Psoas muscle (tissue), 8 donors: ENCODE data around the gene SP3. TPM values are rescaled to one million over a fixed set of nuclear protein-coding genes. Genes with fewer than 3 reads are reported as not detected.

Source experiments
- ATAC-seq, 4 donors: fragments of 200-7000 bp; cut with Tn5 transposase; one replicate each; pipeline ENCODE4 v1.9.1; 2020; ENCODE audit warnings: moderate library complexity in 3 of 4, mild to moderate bottlenecking in 2 of 4
- DNase-seq, 2 donors: peaks; one replicate each; pipeline ENCODE4 v3.0.0-alpha.2; 2020
- H3K27ac ChIP-seq: fragments of 200-600 bp; one replicate; pipeline ENCODE4 v1.8.0; 2022
- H3K27me3 ChIP-seq, 3 donors: fragments of 200-600 bp in 1 of 3; one replicate each; pipeline versions ENCODE4 v1.6.1 to v1.8.0; 2013 to 2022; ENCODE audit warnings: low read length in 2 of 3, mild to moderate bottlenecking in 2 of 3, moderate library complexity in 1 of 3; ENCODE audit not compliant: insufficient read depth in 3 of 3
- H3K36me3 ChIP-seq, 2 donors: fragments of 200-600 bp in 1 of 2; one replicate each; pipeline versions ENCODE4 v1.6.1 to v1.8.0; 2013 to 2022; ENCODE audit warnings: low read depth in 1 of 2, mild to moderate bottlenecking in 1 of 2, moderate library complexity in 1 of 2; ENCODE audit not compliant: insufficient read depth in 1 of 2
- H3K4me1 ChIP-seq: fragments of 200-600 bp; one replicate; pipeline ENCODE4 v1.8.0; 2022
- H3K4me3 ChIP-seq: fragments of 200-600 bp; one replicate; pipeline ENCODE4 v1.8.0; 2022; ENCODE audit warnings: mild to moderate bottlenecking
- H3K9me3 ChIP-seq: fragments of 200-600 bp; one replicate; pipeline ENCODE4 v1.8.0; 2022
- CTCF ChIP-seq: fragments of 200-600 bp; IDR thresholded peaks from one replicate; pipeline ENCODE4 v1.8.0; 2022; ENCODE audit warnings: antibody characterized with exemption
- WGBS, 3 donors: extraction: QIAGEN DNeasy Blood & Tissue Kit; methylation state at CpG; one replicate each; pipeline versions ENCODE4 v1.1.6 to v1.1.7; 2013; 5-methylcytosine and 5-hydroxymethylcytosine counted together
- intact Hi-C, 2 donors: fragments of 100-400 bp; cut with DNase I; formaldehyde crosslinking; loops; one replicate each; pipeline versions ENCODE4 v1.11.0 to v1.14.2; 2022
- polyA plus RNA-seq, 3 donors: library from polyadenylated mRNA; stranded (reverse); fragments of 200-250 nt; gene quantifications; one replicate each; pipeline ENCODE4 v1.2.3, GENCODE V29; 2013
- total RNA-seq, 4 donors: library from RNA; stranded (reverse); fragmentation: NEBNext Ultra II Directional in 2 of 4; extraction: Animal tissue kit (Norgen Biotek cat#: 25700) in 2 of 4; gene quantifications; one replicate each; pipeline versions ENCODE4 v1.2.1 to v1.2.4, GENCODE V29; 2021 to 2023
- donor health status: healthy with polysubstance abuse.
- donor health status: DM: no; HTN: no; CAD: no; lungs with moderate emphysema.
- donor health status: Bipolar disorder and iron deficiency.
- donor health status: healthy.
- donor health status: DM: yes; HTN: yes; CAD: no.
- donor health status: DM: no; HTN: no; CAD: no.
- donor health status: DM: no; HTN: no; CAD: no.
- donor health status: DM: yes; HTN: yes; CAD: no.

SP3 gene
- total and polyA plus RNA-seq, 7 donors, result 13.9 to 52.0 (median 38.2) TPM

DNA sequence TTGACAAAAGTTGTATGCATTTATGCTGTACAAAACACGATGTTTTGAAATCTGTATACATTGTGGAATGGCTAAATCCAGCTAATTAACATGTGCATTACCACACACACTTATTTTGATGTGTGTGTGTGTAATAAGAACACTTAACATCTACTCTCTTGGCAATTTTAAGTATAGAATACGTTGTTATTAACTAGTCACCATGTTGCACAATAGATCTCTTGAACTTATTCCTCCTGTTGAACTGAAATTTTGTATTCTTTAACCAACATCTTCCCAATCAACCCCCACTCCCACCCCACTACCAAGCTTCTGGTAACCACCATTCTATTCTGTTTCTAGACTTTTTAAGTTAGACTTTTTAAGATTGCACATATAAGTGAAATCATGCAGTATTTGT is 16.3 kb upstream of the SP3 start:
- no peak overlapping the region for H3K27ac ChIP-seq
- DNase-seq, result no peak
- ATAC-seq, result no peak
- 92 to 97% (median 93%) methylated on average over 2 of the region's 2 CpGs for WGBS, 3 donors
- H3K9me3 ChIP-seq, result no peaks in the 10 kb centered on the region
- intact Hi-C loops, result no loop called here
- H3K4me3 ChIP-seq, result no peak overlapping the region
- no peaks in the 10 kb centered on the region for H3K36me3 ChIP-seq
- H3K4me1 ChIP-seq, result peaks cover 4% of the 10 kb centered on the region
- TF ChIP-seq CTCF, result no peak
- H3K27me3 ChIP-seq, result no peaks in the 10 kb centered on the region

DNA sequence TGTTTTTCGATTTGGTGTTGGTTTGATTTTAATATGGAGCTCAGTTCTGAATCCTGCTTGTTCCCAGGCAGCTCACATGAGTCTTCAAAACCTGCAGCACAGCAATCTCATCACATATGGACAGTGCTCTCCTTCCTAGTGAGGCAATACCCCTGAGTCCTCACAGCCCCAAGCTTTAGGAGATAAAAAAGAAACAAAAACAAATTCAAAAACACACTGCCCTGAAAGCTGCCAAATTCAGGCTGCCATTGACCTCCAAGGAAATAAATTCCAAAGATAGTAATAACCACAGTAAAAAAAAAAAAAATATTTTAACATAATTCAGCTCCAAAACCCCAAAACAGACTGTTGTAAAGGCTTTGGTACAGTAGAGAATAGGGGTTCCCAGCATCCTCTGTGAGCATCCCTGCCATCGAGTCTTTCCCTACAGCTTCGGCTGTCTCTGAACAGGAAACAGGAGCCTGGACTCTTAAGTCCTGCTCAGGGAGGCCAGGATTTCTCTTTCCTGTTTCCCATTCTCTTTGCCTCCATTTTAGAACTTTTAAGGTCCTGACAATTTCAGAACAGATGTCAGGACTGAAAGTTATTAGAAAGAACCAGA is 14.7 kb upstream of the SP3 start:
- intact Hi-C loops, result no loop called here
- DNase-seq, result no peak
- no peak for TF ChIP-seq CTCF
- 53 to 65% (median 57%) methylated on average over 3 of the region's 3 CpGs for WGBS, 3 donors
- peaks cover 4% of the 10 kb centered on the region for H3K4me1 ChIP-seq
- H3K27ac ChIP-seq, result no peak overlapping the region
- no peak overlapping the region for H3K4me3 ChIP-seq
- H3K36me3 ChIP-seq, result no peaks in the 10 kb centered on the region
- H3K9me3 ChIP-seq, result no peaks in the 10 kb centered on the region
- ATAC-seq, result peak in 1 of 4 donors; percentile 47
- no peaks in the 10 kb centered on the region for H3K27me3 ChIP-seq

DNA sequence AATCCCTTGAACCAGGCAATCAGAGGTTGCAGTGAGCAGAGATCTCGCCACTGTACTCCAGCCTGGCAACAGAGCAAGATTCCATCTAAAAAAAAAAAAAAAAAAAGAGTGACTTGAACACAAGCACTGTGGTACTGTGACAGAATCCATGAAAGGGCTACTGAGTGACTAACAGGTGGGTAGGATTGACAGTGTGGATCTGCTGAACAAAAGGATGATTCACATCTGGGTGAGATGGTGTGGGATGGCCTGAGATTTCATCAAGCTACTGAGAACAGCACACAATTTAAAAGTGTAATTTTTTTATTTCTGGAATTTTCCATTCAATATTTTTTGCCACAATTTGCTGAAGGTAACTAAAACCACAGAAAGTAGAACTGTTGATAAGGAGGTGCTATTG is 13.3 kb upstream of the SP3 start:
- ATAC-seq (peak in 1 of 4 donors; percentile 42), DNase-seq (no peak)
- intact Hi-C loops, result no loop called here
- Histone ChIP-seq H3K4me1 (peaks cover 4% of the 10 kb centered on the region), H3K36me3 (no peaks in the 10 kb centered on the region), H3K9me3 (no peaks in the 10 kb centered on the region), H3K27ac (no peak overlapping the region), H3K4me3 (no peak overlapping the region), H3K27me3 (no peaks in the 10 kb centered on the region)
- TF ChIP-seq CTCF, result no peak
- 58 to 69% (median 63%) methylated on average over 1 of the region's 1 CpG for WGBS, 3 donors

DNA sequence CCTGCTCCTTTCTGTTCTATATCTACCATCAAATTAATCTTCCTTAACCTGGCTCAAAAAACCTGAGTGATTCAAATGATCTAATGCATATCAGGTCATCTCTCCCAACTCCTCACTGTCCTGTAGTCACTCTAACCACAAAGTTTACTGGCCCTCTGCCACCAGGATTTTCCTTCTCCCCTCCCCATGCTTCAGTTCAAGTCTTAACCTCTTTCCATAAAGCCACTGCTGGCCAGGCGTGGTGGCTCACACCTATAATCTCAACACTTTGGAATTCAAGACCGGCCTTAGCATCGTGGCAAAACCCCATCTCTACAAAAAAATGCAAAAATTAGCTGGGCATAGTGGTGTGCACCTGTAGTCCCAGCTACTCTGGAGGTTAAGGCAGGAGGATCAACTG is 7.5 kb upstream of the SP3 start:
- no peaks in the 10 kb centered on the region for H3K27me3 ChIP-seq
- no peak overlapping the region for H3K27ac ChIP-seq
- no peak overlapping the region for H3K4me3 ChIP-seq
- H3K9me3 ChIP-seq, result no peaks in the 10 kb centered on the region
- H3K4me1 ChIP-seq, result peaks cover 5% of the 10 kb centered on the region
- WGBS, 3 donors, result 81 to 84% (median 84%) methylated on average over 3 of the region's 3 CpGs
- ATAC-seq (no peak), DNase-seq (no peak)
- no peaks in the 10 kb centered on the region for H3K36me3 ChIP-seq
- intact Hi-C loops, result no loop called here
- TF ChIP-seq CTCF, result no peak

- H3K27me3 ChIP-seq, result no peaks in the 10 kb centered on the region
- no peak overlapping the region for H3K4me3 ChIP-seq
- no peak for DNase-seq
- H3K9me3 ChIP-seq, result no peaks in the 10 kb centered on the region
- intact Hi-C loops, result no loop called here
- no peak overlapping the region for H3K27ac ChIP-seq
- H3K4me1 ChIP-seq, result peaks cover 5% of the 10 kb centered on the region
- H3K36me3 ChIP-seq, result no peaks in the 10 kb centered on the region
- no peak for TF ChIP-seq CTCF
- ATAC-seq, result no peak
- 91 to 98% (median 93%) methylated on average over 2 of the region's 2 CpGs for WGBS, 3 donors
Observed at GRCh38 chr2:173972165-173972564, 7.0 kb upstream of the SP3 start.
